Measurements from ENCODE around the gene GCNT1. TPM values are rescaled to one million over a fixed set of nuclear protein-coding genes. Genes with fewer than 3 reads are reported as not detected.

GCNT1 gene
- total RNA-seq = 2.9 and 12.5 TPM in 2 replicates

GRCh38 chr9:76458903-76459693 is at the start of gene GCNT1:
Gene GCNT1, plus strand, starts transcription at chr9:76459182. Its CDS starts 43,200 bp downstream, at chr9:76502382.

Other genes starting within 250 kb of the GCNT1 start
- 21.7 and 25.7 TPM in 2 replicates for gene RFK, start 64.8 kb upstream of the GCNT1 start, total RNA-seq

Measured in bladder microvascular endothelial cell (primary cell).